Activated naive CD4-positive, alpha-beta T cell treated with anti-CD3 and anti-CD28 coated beads, Interleukin-2, amount 10 ng/mL, durations not matched to agents 7 days and 5 days (primary cell): ENCODE results near the gene ZNF660.
A peak's percentile ranks its signal among the peaks of the same experiment; 100 is the strongest.
"Not testable (repeated sequence)": the region's sequence is repeated elsewhere in the genome, so short reads cannot be mapped to it uniquely, and the experiment has no call there.

Source experiments
- CTCF ChIA-PET: fragments of 350-600 bp; sonication (Branson Sonifier 250); formaldehyde crosslinking; loops from one replicate; lab custom pipeline; 2021; ENCODE audit warnings: antibody characterized with exemption; lab: Charles Lee
- DNase-seq: peaks from one replicate; pipeline ENCODE4 v3.0.0-alpha.2; 2020
- H3K27ac Mint-ChIP-seq: one replicate; pipeline ENCODE4 v1.8.0; 2021; ENCODE audit warnings: mild to moderate bottlenecking, moderate library complexity, mixed read lengths
- H3K27me3 Mint-ChIP-seq: one replicate; pipeline ENCODE4 v1.8.0; 2021; ENCODE audit warnings: mild to moderate bottlenecking, mixed read lengths
- H3K36me3 Mint-ChIP-seq: one replicate; pipeline ENCODE4 v1.8.0; 2021; ENCODE audit warnings: mixed read lengths
- H3K4me1 Mint-ChIP-seq: one replicate; pipeline ENCODE4 v1.8.0; 2021; ENCODE audit warnings: mixed read lengths
- H3K4me3 Mint-ChIP-seq: one replicate; pipeline ENCODE4 v1.8.0; 2021; ENCODE audit warnings: mild to moderate bottlenecking, moderate library complexity, mixed read lengths
- H3K9me3 Mint-ChIP-seq: one replicate; pipeline ENCODE4 v1.8.0; 2021; ENCODE audit warnings: mixed read lengths

ZNF660 gene

DNA sequence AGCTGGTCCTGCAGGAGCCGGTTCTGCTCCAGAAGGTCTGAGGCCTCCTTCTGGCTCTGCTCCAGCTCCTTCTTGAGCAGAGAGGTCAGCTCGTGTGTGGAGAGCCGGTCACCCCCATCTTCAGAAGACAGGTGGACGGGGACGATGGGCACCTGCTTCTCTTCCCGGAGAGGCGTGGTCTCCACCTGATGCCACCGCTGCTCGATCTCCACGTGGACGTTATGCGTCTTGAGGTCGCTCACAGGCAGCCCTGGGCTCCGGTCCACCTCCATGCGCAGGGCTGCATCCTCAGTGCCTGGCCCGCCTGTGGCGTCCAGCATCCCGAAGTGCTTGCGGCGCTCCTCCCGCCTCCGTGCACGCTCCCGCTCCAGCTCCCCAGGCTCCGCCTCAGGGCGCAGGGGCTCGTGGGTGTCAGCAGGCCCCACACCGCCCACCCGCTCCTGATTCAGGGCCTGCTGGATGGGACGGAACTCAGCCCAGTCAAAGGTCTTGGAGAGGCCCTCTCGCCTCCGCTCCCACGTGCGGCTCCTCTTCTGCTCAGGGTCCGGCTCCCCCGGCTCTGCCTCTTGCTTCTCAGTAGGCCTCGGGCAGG lies 5.7 kb upstream of the ZNF660 start:
- Mint-ChIP-seq H3K27me3 (peaks cover 11% of the 10 kb centered on the region), H3K9me3 (peaks cover 32% of the 10 kb centered on the region)
- not testable (repeated sequence) for DNase-seq, H3K4me3 Mint-ChIP-seq, H3K36me3 Mint-ChIP-seq, H3K27ac Mint-ChIP-seq, H3K4me1 Mint-ChIP-seq
- CTCF ChIA-PET: interaction anchor here (0.6 kb wide), 1 partner anchor 153 kb away, joined by 3 read pairs; no protein-coding TSS in a partner anchor

DNA sequence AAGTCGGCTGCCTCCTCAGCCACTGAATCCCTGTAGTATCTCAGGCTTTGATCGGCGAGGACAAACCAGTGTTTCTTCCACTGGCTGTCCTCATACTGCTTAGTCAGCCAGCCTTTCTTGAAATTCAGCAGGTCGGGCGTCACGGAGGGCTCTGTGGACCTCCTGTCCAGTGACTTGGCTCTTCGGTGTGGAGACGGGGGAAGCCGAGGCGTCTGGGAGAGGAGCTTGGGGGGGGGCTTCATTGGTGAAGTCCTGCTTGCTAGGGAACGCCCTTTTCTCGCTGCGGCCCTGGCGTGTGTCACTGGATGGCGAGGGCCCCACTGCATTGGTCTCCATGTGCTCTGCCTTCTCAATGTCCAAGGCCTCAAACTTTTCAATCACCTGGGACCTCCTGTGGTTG lies 5.0 kb upstream of the ZNF660 start:
- DNase-seq, H3K27ac Mint-ChIP-seq, H3K36me3 Mint-ChIP-seq, CTCF ChIA-PET, H3K4me1 Mint-ChIP-seq, H3K4me3 Mint-ChIP-seq: not testable (repeated sequence)
- Mint-ChIP-seq H3K9me3 (peaks cover 32% of the 10 kb centered on the region), H3K27me3 (peaks cover 18% of the 10 kb centered on the region)

DNA sequence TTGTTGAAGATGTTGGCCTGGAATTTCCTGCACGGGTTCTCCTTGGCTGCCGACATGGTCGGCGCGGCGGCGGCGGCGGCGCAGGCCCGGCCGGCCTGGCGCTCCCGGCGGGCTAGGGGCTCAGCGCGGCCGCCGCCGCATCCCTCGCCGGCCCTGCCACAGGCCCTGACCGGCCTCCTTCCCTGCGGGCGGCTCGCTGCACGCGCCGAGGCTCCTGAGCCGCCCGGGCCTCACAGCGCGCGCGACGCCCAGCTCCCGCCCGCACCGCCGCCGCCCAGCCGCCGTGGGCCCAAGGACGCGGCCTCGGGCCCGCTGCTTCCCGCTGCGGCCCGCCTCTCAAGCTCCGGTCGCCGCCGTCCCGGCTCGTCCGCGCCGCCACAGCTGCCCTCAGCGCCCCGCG lies 3.8 kb upstream of the ZNF660 start:
- CTCF ChIA-PET, H3K36me3 Mint-ChIP-seq, H3K4me3 Mint-ChIP-seq, H3K4me1 Mint-ChIP-seq, H3K27ac Mint-ChIP-seq, DNase-seq: not testable (repeated sequence)
- H3K27me3 Mint-ChIP-seq: peaks cover 30% of the 10 kb centered on the region
- peaks cover 30% of the 10 kb centered on the region for H3K9me3 Mint-ChIP-seq

DNA sequence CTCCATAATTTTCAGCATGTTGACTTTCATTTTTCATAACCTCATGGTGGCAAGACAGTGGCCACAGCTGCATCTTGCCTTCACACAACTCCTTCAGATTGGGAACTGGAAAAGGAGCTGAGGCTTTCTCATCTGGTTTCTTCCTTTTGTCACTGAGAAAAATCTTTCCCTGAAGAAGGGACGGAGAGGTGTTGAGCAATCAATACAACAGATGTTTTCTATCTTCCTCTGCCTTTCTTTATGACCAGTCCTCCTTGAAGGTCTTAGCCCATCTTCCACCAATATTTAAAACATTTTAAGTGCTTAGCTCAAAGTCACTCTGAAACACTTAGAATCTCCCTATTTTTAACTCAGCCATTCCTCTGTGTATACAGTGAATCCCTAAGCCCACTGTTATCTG lies 11.9 kb downstream of the ZNF660 start:
- H3K4me1 Mint-ChIP-seq: no peaks in the 10 kb centered on the region
- no peak for DNase-seq
- no peaks in the 10 kb centered on the region for H3K27me3 Mint-ChIP-seq
- H3K9me3 Mint-ChIP-seq: peaks cover 23% of the 10 kb centered on the region
- H3K27ac Mint-ChIP-seq: no peak overlapping the region
- CTCF ChIA-PET: interaction anchor here (0.6 kb wide), 1 partner anchor 17 kb away, joined by 4 read pairs; no protein-coding TSS in a partner anchor
- no peaks in the 10 kb centered on the region for H3K36me3 Mint-ChIP-seq
- no peak overlapping the region for H3K4me3 Mint-ChIP-seq

DNA sequence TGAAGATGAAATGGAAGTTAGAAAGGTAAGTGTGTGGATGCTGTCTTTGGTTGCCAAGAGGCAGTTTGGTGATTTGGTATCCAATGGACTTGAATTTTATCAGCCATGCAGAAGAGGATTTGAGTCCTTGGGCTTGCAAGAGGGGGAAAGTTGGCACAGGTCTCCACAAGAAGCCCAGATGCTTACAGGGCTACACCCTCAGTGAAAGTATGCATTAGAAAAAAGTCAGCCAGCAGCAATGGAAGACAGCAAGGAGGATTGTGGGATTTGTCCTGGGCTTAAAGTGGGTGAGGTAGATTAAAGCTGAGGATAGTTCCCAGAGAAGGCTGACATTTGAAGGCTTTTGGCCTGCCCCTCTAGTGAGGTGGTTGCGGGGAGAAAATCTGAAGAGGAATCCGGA lies 17.0 kb downstream of the ZNF660 start:
- CTCF ChIA-PET: no interaction called here
- DNase-seq: no peak
- no peaks in the 10 kb centered on the region for H3K4me1 Mint-ChIP-seq
- no peaks in the 10 kb centered on the region for H3K36me3 Mint-ChIP-seq
- H3K4me3 Mint-ChIP-seq: no peak overlapping the region
- peaks cover 2% of the 10 kb centered on the region for H3K9me3 Mint-ChIP-seq
- H3K27me3 Mint-ChIP-seq: no peaks in the 10 kb centered on the region
- H3K27ac Mint-ChIP-seq: no peak overlapping the region

DNA sequence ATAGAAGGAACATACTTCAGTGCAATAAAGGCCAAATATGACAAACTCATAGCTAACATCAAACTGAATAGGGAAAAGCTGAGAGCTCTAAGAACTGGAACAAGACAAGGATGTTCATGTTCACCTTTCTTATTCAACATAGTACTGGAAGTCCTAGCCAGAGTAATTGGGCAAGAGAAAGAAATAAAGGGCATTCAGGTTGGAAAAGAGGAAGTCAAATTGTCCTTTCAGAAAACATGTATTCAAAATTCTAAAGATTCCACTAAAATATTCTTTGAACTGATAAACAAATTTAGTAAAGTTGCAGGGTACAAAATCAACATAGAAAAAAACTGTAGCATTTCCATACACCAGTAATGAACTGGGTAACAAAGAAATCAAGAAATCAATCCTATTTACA lies 27.9 kb downstream of the ZNF660 start:
- DNase-seq: no peak
- Mint-ChIP-seq H3K4me3 (no peak overlapping the region), H3K36me3 (no peaks in the 10 kb centered on the region), H3K27me3 (no peaks in the 10 kb centered on the region), H3K4me1 (no peaks in the 10 kb centered on the region), H3K27ac (no peak overlapping the region), H3K9me3 (peaks cover 6% of the 10 kb centered on the region)
- CTCF ChIA-PET: interaction anchor here (0.6 kb wide), 1 partner anchor 16 kb away, joined by 4 read pairs; no protein-coding TSS in a partner anchor

DNA sequence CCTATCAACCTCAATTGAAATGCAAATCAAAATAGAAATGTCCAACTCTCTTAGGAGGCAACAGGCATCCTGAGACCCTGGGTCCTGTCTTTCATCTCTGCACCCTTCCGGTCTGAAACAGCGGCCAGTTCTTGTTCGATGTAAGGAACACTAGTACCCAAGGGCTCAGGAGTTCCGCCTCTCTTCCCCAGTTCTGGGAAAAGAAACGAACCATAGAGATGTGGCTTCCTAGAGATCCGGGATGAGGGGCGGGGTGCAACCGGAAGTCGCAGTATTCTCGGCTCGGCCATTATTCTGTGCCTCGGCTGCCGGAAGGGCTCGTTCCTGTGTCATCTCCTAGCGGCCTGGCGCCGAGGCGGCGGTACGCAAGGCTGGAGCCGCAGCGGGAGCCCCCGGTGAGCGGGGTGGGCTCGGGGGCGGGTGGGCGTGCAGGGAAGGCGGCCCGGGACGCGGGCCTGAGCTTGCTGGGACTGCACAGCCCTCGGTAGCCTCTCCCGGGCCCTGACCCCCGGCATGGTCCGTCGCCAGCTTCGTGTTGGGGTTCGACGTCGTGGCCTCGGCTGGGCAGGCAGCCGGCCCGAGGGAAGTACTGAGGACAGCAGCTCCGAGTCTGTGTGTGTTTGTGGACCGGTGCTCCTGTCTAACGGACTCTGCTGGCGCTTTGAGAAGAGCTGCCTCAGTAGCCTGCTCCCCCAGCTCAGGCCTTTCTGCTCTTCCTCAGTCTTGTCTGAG lies 40.2 kb downstream of the ZNF660 start, which contains the start of gene ZNF197:
TSS of gene ZNF197 (plus strand) at position 288 of the 732 bp plus-strand sequence. CDS start 4,119 bp downstream, outside the sequence.
- Mint-ChIP-seq H3K36me3 (peaks cover 30% of the 10 kb centered on the region), H3K27ac (peak within 1 kb of the TSS; percentile 91), H3K4me1 (peaks cover 27% of the 10 kb centered on the region), H3K4me3 (peak within 1 kb of the TSS; percentile 88), H3K9me3 (no peaks in the 10 kb centered on the region), H3K27me3 (no peaks in the 10 kb centered on the region)
- CTCF ChIA-PET: no interaction called here
- peak; percentile 69 for DNase-seq

DNA sequence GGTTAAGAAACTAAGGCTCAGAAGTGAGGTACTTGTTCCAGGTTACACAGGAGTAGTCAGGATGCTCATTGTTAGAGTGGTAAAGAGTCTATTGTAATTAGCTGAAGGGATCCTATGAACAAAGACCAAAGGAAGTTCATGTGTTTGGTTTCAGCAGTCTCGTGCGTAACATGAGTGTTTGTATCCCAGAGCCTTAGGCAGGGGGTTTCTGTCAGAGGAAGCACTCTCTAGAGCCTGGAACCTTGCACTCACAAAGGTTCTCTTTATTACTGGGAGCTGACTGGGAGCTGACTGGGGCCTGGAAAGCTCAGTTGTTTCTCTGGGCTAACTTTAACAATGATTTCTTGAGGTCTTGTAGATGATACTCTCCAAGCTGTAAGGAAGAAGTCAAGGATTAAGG lies 44.0 kb downstream of the ZNF660 start:
- H3K27me3 Mint-ChIP-seq: no peaks in the 10 kb centered on the region
- H3K4me3 Mint-ChIP-seq: no peak overlapping the region
- H3K36me3 Mint-ChIP-seq: peaks cover 56% of the 10 kb centered on the region
- H3K4me1 Mint-ChIP-seq: peaks cover 27% of the 10 kb centered on the region
- DNase-seq: no peak
- CTCF ChIA-PET: no interaction called here
- peaks cover 4% of the 10 kb centered on the region for H3K9me3 Mint-ChIP-seq
- H3K27ac Mint-ChIP-seq: no peak overlapping the region

DNA sequence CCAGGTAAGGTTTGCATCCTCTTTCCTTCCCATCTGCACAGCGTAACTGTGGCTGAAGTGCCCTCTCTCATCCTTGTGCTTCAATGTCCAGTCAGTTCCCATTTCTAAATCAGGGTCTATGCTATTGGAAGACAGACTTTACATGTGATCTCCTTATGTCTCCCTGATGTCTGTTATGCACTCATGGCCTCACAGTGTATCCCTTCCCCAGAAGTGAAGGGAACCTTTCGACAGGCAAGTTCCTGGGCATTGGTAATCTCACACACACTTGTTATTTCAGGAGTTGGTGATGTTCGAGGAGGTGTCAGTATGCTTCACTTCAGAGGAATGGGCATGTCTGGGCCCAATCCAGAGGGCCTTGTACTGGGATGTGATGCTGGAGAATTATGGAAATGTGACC lies 47.4 kb downstream of the ZNF660 start:
- Mint-ChIP-seq H3K27ac (peak overlapping the region; percentile 33), H3K4me3 (no peak overlapping the region), H3K4me1 (peaks cover 6% of the 10 kb centered on the region), H3K36me3 (peaks cover 76% of the 10 kb centered on the region), H3K27me3 (no peaks in the 10 kb centered on the region), H3K9me3 (peaks cover 16% of the 10 kb centered on the region)
- CTCF ChIA-PET: no interaction called here
- no peak for DNase-seq

DNA sequence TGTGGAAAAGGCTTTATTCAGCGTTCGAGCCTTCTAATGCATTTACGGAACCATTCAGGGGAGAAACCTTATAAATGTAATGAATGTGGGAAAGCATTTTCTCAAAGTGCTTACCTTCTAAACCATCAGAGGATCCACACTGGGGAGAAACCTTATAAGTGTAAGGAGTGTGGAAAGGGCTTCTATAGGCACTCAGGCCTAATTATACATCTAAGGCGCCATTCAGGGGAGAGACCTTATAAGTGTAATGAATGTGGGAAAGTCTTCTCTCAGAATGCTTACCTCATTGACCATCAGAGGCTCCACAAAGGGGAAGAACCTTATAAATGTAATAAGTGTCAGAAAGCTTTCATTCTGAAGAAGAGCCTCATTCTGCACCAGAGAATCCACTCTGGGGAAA lies 57.6 kb downstream of the ZNF660 start:
- Mint-ChIP-seq H3K27me3 (no peaks in the 10 kb centered on the region), H3K36me3 (peaks cover 74% of the 10 kb centered on the region), H3K9me3 (peaks cover 71% of the 10 kb centered on the region), H3K4me3 (no peak overlapping the region), H3K4me1 (no peaks in the 10 kb centered on the region), H3K27ac (no peak overlapping the region)
- no peak for DNase-seq
- CTCF ChIA-PET: no interaction called here

DNA sequence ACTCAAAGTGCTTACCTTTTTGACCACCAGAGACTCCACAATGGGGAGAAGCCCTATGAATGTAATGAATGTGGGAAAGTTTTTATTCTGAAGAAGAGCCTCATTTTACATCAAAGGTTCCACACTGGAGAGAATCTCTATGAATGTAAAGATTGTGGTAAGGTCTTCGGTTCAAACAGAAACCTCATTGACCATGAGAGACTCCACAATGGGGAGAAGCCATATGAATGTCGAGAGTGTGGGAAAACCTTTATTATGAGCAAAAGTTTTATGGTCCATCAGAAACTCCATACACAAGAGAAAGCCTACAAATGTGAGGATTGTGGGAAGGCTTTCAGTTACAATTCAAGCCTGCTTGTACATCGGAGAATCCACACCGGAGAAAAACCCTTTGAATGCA lies 58.3 kb downstream of the ZNF660 start:
- Mint-ChIP-seq H3K4me3 (no peak overlapping the region), H3K27me3 (no peaks in the 10 kb centered on the region), H3K4me1 (peaks cover 6% of the 10 kb centered on the region), H3K27ac (no peak overlapping the region), H3K36me3 (peaks cover 73% of the 10 kb centered on the region), H3K9me3 (peaks cover 71% of the 10 kb centered on the region)
- no peak for DNase-seq
- CTCF ChIA-PET: no interaction called here

DNA sequence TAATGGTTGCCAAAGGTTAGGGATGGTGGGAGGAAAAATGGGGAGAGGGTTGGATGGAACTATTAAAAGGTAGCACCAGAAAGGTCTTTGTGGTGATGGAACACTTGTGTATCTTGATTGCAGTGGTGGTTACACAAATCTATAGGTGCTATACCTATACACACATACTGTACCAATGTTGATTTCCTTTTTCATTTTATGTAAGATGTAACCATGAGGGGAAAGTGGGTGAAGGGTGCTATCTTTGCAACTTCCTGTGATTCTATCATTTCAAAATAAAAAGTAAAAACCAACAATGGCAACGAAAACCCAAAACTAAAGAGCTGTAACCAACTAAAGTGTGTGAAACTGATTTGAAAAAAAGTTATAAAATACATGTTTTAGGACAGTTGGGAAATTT lies 63.0 kb downstream of the ZNF660 start:
- H3K27ac Mint-ChIP-seq: peak overlapping the region; percentile 73
- peaks cover 15% of the 10 kb centered on the region for H3K4me1 Mint-ChIP-seq
- peaks cover 43% of the 10 kb centered on the region for H3K9me3 Mint-ChIP-seq
- DNase-seq: no peak
- CTCF ChIA-PET: no interaction called here
- H3K27me3 Mint-ChIP-seq: peaks cover 10% of the 10 kb centered on the region
- H3K4me3 Mint-ChIP-seq: peak overlapping the region; percentile 71
- H3K36me3 Mint-ChIP-seq: peaks cover 43% of the 10 kb centered on the region

DNA sequence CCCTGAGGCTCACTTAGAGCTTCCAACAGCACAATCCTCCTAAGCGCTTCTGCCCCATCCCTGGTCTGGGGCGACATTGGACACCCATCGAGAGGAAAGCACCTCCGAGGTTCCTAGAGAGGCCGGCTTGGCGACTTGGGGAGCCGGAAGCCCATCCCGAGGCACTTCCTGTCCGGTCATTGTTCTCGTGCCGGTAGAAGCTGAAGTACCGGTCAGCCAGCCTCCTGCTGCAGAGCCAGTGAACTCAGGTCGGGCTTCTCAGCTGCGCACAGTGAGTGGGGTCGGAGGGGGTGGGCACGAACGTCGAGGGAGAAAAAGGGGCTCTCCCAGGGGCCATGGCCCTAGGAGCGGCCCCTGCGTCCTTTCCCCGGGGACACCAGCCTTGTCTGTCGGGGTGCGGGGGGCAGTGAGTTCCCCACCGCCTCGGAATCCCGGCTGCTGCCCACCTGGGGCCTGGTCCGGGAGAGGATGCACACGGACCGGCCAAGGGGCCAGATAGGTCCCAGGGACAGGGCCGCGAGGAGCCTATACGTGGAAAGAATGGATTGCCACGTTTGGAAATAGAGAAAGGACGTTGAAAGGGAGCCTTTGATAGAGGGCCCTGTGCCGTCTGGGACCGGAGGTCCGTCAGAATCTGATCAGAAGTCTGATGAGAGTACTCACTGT lies 63.9 kb downstream of the ZNF660 start, which contains the start of gene ZNF35:
TSS of gene ZNF35 (plus strand) at position 169 of the 666 bp plus-strand sequence. CDS start 2,336 bp downstream, outside the sequence.
- peaks cover 35% of the 10 kb centered on the region for H3K36me3 Mint-ChIP-seq
- H3K4me1 Mint-ChIP-seq: peaks cover 15% of the 10 kb centered on the region
- peak within 1 kb of the TSS; percentile 71 for H3K4me3 Mint-ChIP-seq
- CTCF ChIA-PET: no interaction called here
- peak within 1 kb of the TSS; percentile 73 for H3K27ac Mint-ChIP-seq
- peak; percentile 41 for DNase-seq
- H3K27me3 Mint-ChIP-seq: peaks cover 10% of the 10 kb centered on the region
- peaks cover 34% of the 10 kb centered on the region for H3K9me3 Mint-ChIP-seq
